NCI-H187 treated with DMSO at 0.1 percent for 48 hours (cell line): ENCODE results near the gene TTC16.

Experiments used
- DNase-seq: peaks from one replicate; lab custom pipeline; 2025; lab: John Stamatoyannopoulos, UW

TTC16 gene

GRCh38 chr9:127698985-127699670 is 16.8 kb upstream of the TTC16 start:
- peak; percentile 57 for DNase-seq

- DNase-seq: no peak
Observed at GRCh38 chr9:127700140-127700539, 15.7 kb upstream of the TTC16 start.

GRCh38 chr9:127700594-127701255 is 15.2 kb upstream of the TTC16 start:
- no peak for DNase-seq

GRCh38 chr9:127703289-127703946 is 12.5 kb upstream of the TTC16 start:
- DNase-seq: no peak

- DNase-seq: no peak
Observed at GRCh38 chr9:127705577-127706379, 10.1 kb upstream of the TTC16 start.

GRCh38 chr9:127706836-127707241 is 9.0 kb upstream of the TTC16 start, which contains the start of gene CFAP157:
Gene CFAP157 (plus strand): TSS chr9:127706988. CDS start chr9:127707032, 44 bp downstream.
- no peak for DNase-seq

GRCh38 chr9:127707766-127708165 is 8.1 kb upstream of the TTC16 start:
- DNase-seq: no peak

GRCh38 chr9:127708952-127709587 is 6.8 kb upstream of the TTC16 start:
- DNase-seq: no peak

GRCh38 chr9:127710204-127710783 is 5.6 kb upstream of the TTC16 start:
- DNase-seq: no peak

GRCh38 chr9:127711226-127711701 is 4.6 kb upstream of the TTC16 start:
- no peak for DNase-seq

GRCh38 chr9:127711831-127712274 is 4.0 kb upstream of the TTC16 start:
- DNase-seq: no peak

GRCh38 chr9:127712371-127712770 is 3.5 kb upstream of the TTC16 start:
- DNase-seq: no peak

- DNase-seq: no peak
Observed at GRCh38 chr9:127712867-127713266, 3.0 kb upstream of the TTC16 start.

- DNase-seq: no peak
Observed at GRCh38 chr9:127714020-127714750, 1.7 kb upstream of the TTC16 start.

GRCh38 chr9:127714951-127715469 is 869 bp upstream of the TTC16 start:
- no peak for DNase-seq

- DNase-seq: no peak
Observed at GRCh38 chr9:127716412-127716811, 533 bp downstream of the TTC16 start.

- no peak for DNase-seq
Observed at GRCh38 chr9:127717766-127718165, 1.9 kb downstream of the TTC16 start.

GRCh38 chr9:127720031-127720864 is 4.4 kb downstream of the TTC16 start:
- no peak for DNase-seq

- DNase-seq: no peak
Observed at GRCh38 chr9:127720865-127721227, 5.0 kb downstream of the TTC16 start.
